GM21423 (cell line): ENCODE measurements around the gene BAG5.
"Not testable (repeated sequence)": the region's sequence is repeated elsewhere in the genome, so short reads cannot be mapped to it uniquely, and the experiment has no call there.

ENCODE experiments used
- ATAC-seq: cut with Tn5 transposase; IDR thresholded peaks from one replicate; pipeline ENCODE4 v1.9.1; 2021; ENCODE audit warnings: mild to moderate bottlenecking, moderate library complexity; ENCODE audit not compliant: unreplicated experiment

The BAG5 gene, protein sequence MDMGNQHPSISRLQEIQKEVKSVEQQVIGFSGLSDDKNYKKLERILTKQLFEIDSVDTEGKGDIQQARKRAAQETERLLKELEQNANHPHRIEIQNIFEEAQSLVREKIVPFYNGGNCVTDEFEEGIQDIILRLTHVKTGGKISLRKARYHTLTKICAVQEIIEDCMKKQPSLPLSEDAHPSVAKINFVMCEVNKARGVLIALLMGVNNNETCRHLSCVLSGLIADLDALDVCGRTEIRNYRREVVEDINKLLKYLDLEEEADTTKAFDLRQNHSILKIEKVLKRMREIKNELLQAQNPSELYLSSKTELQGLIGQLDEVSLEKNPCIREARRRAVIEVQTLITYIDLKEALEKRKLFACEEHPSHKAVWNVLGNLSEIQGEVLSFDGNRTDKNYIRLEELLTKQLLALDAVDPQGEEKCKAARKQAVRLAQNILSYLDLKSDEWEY

DNA sequence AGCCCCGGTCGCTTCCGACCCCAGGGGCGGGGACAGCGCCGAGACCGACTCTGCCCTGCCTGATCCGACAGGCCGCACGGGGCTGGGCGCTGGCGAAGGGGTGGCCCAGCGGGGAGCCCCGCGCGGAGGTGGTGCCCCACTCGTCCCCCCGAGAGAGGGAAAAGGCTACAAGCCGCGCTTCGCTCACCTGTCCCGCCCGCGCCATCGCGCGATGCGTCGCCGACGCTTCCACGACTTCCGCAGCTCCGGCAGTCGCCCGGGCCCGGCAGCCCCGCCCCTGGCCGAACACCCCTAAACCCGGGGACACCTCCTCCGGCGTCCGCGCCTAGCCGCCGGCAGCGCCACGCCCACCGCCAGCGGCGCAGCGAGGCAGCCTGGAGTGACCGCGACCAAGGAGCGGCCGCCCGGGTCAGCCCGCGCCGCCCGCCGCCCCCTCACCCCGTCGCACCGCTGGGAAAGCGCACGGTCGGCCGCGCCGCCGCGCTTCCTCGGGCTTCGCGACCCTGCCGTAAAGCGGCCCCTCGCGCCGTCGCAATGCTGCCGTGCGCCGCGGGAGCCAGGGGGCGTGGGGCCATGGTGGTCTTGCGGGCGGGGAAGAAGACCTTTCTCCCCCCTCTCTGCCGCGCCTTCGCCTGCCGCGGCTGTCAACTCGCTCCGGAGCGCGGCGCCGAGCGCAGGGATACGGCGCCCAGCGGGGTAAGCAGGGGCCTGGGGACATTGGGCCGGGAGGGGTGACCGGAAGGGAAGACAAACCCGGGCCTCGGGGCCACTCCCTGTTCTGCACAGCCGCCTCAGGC, at the start of gene BAG5, which contains the start of gene COA8:
Gene BAG5 (minus strand): TSS at position 229 of the 797 bp plus-strand sequence. CDS start 1,493 bp downstream, outside the sequence.
Gene COA8 (plus strand): TSS at position 532 of the 797 bp plus-strand sequence. CDS start 42 bp downstream, at position 574.
- ATAC-seq = peak; percentile 77

DNA sequence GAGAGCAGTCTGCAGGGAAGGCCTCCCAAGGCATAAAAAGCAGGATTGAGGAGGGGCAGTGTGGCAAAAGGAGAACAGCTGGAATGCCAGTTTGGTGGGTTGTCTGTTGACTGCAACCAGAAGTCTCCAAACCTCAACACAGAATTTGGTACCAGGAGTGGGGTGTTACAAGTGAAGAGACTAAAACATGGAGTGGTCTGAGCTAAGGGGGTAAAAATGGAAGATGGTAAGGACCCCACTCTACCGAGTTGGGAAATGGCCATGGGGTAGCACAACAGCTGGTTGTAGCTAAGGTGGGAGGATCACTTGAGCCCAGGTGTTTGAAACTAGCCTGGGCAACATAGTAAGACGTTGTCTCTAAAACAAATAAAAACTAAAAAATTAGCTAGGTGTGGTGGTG, 48.8 kb upstream of the BAG5 start:
- no peak for ATAC-seq

DNA sequence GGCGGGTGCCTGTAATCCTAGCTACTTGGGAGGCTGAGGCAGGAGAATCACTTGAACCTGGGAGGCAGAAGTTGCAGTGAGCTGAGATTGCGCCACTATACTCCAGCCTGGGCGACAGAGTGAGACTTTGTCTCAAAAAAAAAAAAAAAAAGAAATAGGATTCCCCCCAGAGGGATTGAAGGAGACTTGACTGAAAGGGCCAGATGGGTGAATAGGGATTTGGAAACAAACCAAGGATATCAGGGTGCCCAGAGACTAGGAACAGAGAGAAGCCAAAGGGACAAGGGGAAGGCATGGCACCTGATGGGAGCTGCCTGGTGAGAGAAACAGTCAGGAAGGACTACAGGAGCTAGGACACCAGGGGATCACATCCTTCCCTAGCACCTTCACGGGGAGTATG, 46.6 kb upstream of the BAG5 start:
- not testable (repeated sequence) for ATAC-seq

DNA sequence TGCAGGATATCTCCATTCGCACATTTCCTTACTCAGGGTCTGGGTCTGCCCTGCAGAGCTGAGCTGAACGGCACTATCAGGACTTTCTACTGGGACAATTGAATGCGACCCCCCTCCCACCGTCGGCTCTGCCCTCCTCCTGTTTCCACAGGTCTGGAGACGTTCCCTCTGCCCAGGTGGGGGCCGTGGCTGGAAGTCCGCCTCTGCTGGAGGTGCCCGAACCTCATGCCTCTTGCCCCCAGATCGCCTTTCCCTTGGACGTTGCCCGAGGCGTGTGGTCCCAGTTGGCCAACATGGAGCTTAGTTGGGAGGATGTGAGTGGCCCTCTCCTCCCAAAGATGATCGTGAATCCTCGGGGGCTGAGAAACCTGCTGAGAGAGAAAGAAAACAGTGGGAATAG, 45.4 kb upstream of the BAG5 start:
- ATAC-seq = no peak

DNA sequence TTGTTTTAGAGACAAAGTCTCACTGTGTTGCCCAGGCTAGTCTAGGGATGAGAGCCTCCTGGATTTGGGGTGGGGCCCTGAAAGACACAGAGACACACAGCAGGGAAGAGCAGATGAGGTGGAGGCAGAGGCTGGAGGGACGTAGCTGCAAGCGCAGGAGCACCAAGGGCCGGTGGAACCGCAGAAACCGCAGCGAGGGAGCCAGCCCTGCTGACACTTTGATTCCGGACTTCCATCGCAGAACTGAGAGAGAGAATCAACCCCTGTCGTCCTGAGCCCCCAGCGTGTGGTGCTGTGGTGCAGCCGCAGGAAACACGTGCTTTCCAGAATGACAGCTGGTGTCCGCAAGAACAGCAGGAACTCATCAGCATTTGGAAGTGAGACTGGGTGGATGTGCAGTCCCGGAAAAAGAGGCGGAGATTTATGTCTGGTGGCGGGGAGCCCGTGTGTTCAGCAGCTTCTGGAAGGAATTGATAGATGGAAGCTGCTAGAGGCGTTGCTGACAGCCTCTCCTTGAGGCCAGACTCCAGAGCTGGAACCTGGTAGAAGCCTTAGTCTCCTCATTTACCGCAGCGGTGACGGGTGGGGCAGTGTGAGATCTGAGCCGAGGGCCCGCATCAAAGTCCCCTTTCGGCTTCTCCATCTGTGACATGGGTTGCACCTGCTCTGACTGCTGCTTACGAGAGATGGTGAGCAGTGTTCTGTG, 44.7 kb upstream of the BAG5 start:
- peak; percentile 72 for ATAC-seq

DNA sequence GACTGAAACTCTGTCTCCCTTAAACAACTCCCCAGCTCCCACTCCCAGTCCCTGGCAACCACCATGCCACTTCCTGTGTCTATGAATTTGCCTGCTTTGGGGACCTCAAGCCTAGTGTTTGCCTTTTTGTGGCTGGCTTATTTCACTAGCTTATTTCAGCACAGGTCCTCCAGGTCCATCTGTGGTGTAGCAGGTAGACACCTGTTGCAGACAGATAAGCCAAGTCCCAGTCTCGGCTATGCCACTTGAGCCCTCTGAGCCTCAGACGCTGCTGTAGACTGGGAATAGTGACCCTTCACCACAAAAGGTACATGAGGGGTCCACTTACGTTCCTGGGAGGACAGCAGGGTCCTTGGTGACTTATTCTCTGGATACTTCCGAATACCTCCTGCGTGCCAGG, 42.2 kb upstream of the BAG5 start:
- no peak for ATAC-seq

DNA sequence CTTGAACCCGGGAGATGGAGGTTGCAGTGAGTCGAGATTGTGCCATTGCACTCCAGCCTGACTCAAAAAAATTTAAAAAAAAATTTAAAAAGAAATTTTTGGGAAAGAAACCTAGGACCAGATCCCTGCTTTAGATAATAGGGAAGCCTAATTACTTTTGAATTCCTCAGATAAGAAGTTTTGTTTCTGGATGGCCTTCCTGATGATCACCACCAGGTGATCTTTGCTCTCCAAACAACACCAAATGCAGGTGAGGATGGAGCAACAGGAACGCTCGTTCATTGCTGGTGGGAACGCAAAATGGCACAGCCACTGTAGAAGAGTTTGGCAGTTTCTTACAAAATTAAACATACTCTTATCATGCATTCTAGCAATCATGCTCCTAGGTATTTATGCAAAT, 38.0 kb upstream of the BAG5 start:
- no peak for ATAC-seq

DNA sequence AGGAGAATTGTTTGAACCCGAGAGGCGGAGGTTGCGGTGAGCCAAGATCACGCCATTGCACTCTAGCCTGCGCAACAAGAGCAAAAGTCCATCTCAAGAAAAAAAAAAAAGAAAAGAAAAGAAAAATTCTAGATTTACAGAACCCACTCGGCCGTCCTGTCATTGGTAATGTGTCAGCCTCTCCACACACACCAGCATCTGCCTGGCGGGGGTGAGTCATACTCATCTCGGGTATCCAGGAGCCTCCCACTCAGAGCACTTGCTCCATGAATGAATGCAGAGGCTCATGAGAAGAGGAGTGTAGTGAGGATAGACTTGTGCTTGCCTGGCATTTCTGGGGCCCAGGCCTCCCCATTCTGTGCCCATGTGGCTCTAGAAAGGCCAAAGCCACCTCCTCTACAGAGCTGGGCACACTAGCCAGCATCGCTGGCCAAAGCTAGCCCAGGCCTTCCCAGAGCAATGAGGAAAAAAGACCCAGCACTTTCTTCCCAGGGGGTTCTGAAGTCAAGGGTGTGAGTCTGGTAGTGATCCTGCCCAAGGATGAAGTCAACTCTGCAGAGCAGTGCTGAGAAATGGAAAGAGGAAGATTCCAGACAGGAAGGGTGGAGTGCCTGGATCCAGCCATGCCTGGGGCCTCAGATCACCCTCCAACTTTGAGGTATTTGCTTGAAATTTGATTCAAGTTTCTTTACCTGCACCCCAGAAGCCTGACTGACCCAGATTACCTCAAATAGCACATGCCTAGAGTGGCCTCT, 35.3 kb upstream of the BAG5 start:
- ATAC-seq = no peak

DNA sequence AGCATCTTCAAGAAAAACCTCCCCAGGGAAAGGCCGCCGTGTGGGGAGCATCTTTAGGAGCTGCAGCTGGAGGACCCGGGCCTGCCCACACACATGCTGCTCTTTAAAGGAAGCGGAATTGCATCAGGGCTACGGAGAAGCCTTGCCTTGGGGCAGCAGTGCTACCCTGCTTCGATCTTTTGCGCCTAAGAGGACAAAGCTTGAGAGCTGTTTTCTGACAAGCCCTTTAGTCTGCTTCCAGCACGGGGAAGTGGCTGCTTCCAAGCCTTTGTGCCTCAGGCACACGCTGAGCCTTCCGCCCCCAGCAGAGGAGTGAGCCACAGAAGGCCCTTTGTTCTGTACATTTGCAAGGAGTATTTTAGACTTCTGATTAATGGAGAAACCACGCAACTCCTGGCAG, 31.8 kb upstream of the BAG5 start:
- no peak for ATAC-seq

DNA sequence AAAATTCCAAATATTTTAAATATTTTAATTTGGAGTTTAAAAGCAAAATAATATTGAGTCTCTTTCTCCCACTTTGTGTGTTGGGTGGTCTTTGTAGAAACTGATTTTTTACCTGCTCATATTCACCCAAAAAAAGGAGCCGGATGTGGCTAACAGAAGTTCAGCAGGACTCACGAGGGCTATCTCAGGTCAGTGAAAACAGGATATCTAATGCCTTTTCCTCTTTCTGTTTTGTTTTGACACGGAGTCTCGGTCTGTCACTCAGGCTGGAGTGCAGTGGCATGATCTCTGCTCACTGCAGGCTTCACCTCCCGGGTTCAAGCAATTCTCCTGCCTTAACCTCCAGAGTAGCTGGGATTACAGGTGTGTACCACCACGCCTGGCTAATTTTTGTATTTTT, 31.1 kb upstream of the BAG5 start:
- ATAC-seq = peak; percentile 93

DNA sequence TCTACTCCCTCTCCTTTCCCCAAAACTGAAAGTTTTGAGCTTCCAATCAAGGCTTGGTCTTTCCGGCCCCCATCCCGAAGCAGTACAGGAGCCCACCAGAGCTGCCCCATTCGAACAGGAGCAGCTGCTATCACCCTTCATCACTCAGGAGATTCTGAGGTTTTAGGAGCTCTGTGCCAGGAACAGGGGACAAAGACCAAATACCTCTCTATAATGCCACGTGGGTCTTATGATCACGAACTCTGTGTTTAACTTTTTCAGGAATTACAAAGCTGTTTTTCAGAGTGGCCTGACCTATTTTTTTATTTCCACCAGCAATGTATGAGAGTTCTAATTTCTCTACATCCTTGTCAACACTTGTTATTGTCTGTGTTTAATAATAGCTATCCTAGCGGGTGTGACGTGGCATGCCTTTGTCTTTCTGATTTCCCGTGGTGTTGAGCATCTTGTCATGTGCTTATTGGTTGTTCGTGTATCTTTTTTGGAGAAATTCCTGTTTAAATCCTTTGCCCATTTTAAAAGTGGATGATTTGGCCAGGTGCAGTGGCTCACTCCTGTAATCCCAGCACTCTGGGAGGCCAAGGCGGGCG, 22.0 kb upstream of the BAG5 start:
- no peak for ATAC-seq

DNA sequence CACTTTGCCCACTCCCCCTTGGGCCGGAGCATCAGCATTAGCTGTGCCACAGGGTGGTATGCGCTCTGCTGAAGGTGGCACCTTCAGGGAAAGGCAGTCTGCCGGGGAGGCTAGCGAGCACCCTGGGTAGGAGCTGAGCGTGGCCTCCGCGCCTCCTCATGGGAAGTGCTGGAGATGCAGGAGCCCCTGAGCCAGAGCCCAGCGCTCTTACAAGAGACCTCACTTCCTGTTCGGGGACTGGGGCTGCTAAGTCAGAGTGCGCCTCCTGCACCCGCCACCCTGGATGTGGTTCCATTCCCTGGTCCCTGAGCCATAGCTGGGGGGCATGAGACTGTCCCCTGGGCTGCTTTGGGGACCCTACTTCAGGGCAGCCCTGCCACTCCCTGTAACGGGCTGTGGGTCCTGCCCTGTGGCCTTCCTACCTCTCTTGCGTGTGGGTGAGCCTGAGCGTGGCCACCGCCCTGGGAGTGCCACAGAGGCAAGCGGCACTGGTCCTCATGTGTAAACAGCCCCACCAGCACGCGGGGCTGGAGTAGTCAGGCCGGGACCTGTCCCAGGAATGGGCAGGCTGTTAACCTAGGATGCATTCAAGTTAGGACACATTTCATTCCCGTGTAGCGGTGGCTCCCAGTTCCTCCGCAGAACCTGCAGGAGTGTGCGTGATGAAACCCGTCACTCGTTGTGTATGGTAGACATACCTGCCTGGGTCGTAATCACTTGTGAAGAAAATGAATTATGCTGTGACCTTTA, 19.7 kb upstream of the BAG5 start:
- no peak for ATAC-seq

DNA sequence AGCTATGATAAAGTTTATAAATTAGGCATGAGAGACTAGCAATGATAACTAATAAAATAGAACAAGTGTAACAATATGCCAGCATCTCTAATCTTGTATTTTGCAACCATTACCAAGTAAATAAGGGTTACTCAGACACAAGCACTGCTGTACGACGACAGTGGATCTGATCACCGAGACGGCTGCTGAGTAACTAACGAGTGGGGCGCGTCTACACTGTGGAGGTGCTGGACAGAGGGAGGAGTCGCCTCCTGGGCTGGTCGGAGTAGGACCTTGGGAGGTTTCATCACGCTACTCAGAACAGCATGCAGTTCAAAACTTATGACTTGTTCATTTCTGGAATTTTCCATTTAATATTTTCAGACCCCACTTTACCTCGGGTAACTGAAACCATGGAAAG, 18.7 kb upstream of the BAG5 start:
- no peak for ATAC-seq

DNA sequence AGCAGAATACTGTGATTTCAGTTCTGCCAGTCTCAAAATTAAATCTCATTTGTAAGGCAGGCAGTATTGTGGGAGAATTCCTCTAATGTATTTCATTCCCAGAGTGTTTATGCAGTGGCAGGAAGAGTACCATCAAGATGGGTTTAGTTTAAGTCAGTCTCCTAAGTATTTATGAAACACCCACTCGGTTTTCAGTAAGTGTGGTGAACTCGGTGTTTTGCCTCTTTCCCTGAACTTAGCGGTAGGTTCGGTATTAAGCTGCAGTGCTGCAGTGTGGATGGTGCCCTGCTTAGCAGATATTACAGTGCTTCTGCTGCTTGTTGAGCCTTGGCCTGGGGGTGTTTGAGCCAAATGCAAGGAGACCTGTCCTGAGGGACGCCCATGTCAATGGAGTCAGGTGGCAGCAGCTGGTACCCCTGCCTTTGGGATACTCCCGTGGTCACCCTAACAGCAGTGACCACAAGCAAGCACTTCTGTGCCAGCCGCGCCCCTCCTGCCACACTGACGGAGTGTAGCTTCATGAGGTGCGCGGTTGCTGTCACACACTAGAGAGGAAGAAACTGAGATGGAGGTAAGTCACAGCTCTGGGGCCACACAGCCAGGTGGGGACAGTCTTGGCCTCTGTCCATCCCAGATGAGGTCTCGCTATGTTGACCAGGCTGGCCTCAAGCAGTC, 16.1 kb upstream of the BAG5 start:
- no peak for ATAC-seq

DNA sequence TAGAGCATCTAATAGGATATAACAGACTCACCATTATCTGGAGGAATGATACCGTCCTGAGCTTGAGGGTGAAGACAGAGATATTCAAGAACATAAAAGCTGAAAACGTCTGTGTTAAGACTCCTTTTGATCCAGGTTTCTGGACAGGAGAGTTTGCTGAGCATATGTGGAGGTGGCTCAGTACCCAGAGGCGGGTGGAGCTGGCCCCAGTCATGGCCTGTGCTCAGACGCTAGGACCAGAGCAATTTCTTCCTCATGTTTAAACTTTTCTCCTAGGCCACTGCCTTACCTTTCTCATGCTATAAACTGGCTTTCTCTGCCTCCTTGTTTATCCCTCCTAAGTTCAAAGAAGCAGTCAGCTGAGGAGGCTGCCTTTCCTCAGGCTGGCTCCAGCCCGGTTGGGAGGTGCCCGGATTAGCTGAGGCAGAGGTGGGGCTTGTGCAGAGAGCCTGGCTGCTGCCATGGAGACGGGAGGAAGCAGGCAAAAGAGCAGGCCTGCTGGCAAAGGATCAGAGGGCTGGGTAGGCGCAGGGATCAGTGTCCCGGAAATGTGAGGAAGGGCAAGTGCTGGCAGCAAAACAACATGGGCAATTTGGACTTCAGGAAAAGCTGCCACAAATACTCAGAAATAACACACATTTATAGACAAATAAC, 14.0 kb upstream of the BAG5 start:
- no peak for ATAC-seq

DNA sequence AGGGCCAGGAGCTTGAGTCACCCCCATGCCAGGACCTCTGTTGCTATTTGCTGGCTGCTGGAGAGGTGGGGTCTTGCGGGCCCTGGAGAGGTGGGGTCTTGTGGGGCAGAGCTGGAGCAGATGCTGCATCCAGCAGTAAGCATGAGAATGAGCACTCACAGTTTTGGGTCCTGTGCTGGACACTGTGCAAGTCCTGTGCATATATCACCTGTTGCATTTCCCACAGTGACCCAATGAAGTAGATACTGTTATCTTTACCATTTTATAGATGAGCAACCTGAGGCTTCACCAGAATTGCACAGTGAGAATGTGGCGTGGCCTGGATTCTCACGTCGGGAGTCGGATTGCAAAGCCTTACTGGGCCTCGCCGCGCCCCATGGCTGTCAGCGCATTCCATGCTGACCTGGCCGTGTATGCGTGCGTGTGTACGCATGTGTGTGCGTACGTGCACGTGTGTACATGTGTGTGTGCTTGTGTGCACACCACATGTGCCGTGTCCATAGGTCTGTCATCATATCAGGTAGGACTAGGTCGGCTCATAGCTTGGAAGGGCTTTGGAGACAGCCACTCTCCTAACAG, 12.3 kb upstream of the BAG5 start:
- ATAC-seq = no peak

DNA sequence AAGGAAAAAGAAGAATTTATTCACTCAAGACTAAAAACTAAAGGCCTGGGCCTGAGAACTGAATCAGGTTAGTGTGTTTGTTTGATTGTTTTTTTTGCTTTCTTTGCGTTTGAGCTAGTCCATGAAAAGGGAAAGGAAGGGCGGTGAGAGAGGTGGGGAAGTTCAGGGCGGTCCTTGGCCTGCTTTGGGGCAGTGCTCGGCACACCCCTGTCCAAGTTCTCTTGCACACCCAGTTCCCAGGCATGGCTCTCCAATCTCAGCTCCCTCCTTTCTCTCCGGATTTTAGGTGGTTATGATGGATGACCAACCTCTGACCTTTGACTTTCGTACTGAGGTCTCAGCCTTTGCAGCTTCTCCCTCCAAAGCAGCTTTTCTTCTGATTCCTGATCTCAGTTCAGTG, 11.6 kb upstream of the BAG5 start:
- ATAC-seq = no peak

DNA sequence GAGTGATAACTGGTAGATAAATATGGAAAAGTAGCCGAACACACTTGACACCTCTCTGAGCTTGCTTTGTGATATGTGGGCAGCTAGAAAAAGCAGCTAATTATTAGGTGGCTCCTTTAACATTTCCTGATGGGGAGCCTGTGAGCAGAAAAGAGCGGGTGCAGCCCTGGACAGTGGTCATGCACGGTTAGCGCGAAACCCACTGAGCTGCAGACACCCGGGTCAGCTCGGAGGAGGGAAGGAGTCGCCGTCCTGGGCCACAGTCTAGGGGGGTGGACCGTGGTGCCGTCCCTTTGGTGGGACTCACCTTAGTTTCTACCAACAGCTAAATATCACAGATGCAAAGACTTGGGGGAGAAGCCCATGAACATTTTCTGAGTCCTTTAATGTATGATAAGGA, 7.0 kb upstream of the BAG5 start:
- no peak for ATAC-seq
